Globus pallidus (tissue), 1 donor: ENCODE measurements around the gene EHMT1.
"Not testable (repeated sequence)": the region's sequence is repeated elsewhere in the genome, so short reads cannot be mapped to it uniquely, and the experiment has no call there.

ENCODE experiments used
- DNase-seq: peaks from one replicate; pipeline ENCODE4 v3.0.0-alpha.2; 2015; ENCODE audit warnings: low spot score

Gene EHMT1

GRCh38 chr9:137694962-137695875, 76.4 kb downstream of the EHMT1 start:
- peak; percentile 88 for DNase-seq

- DNase-seq: no peak
These were observed 77.5 kb downstream of the EHMT1 start for GRCh38 chr9:137696136-137696925.

GRCh38 chr9:137697193-137697592, 78.4 kb downstream of the EHMT1 start:
- no peak for DNase-seq

- no peak for DNase-seq
These were observed 79.0 kb downstream of the EHMT1 start for GRCh38 chr9:137697832-137698231.

- no peak for DNase-seq
These were observed 82.1 kb downstream of the EHMT1 start for GRCh38 chr9:137700911-137701310.

GRCh38 chr9:137702615-137703379, 84.0 kb downstream of the EHMT1 start:
- DNase-seq: no peak

- DNase-seq: no peak
These were observed 85.2 kb downstream of the EHMT1 start for GRCh38 chr9:137703842-137704508.

GRCh38 chr9:137705443-137705863, 86.6 kb downstream of the EHMT1 start:
- no peak for DNase-seq

- DNase-seq: no peak
These were observed 87.1 kb downstream of the EHMT1 start for GRCh38 chr9:137705906-137706305.

GRCh38 chr9:137707361-137707760, 88.6 kb downstream of the EHMT1 start:
- DNase-seq: no peak

GRCh38 chr9:137708590-137709284, 89.9 kb downstream of the EHMT1 start:
- no peak for DNase-seq

- DNase-seq: no peak
These were observed 90.8 kb downstream of the EHMT1 start for GRCh38 chr9:137709411-137710101.

GRCh38 chr9:137710704-137711103, 91.9 kb downstream of the EHMT1 start:
- DNase-seq: no peak

- no peak for DNase-seq
These were observed 92.9 kb downstream of the EHMT1 start for GRCh38 chr9:137711678-137712105.

GRCh38 chr9:137715321-137715720, 96.5 kb downstream of the EHMT1 start:
- DNase-seq: no peak

- not testable (repeated sequence) for DNase-seq
These were observed 97.3 kb downstream of the EHMT1 start for GRCh38 chr9:137715866-137716693.

- DNase-seq: no peak
These were observed 98.0 kb downstream of the EHMT1 start for GRCh38 chr9:137716694-137717287.

GRCh38 chr9:137717776-137718327, 99.0 kb downstream of the EHMT1 start:
- DNase-seq: no peak

GRCh38 chr9:137719194-137719593, 100.4 kb downstream of the EHMT1 start:
- DNase-seq: no peak
